B cell (primary cell): ENCODE measurements around the gene GALM.
"Not testable (repeated sequence)": the region's sequence is repeated elsewhere in the genome, so short reads cannot be mapped to it uniquely, and the experiment has no call there.

Experiments used
- CTCF ChIP-seq: fragments of 200-600 bp; IDR thresholded peaks from one replicate; pipeline ENCODE4 v1.8.0; 2022; ENCODE audit warnings: antibody characterized with exemption, mild to moderate bottlenecking
- EZH2 ChIP-seq: IDR thresholded peaks from 2 replicates; pipeline ENCODE4 v1.6.1; 2012; ENCODE audit warnings: borderline replicate concordance, low read depth, mild to moderate bottlenecking, moderate library complexity, low read length; ENCODE audit not compliant: insufficient read depth, poor library complexity, severe bottlenecking

- TF ChIP-seq CTCF, EZH2: not testable (repeated sequence)
Measured at GRCh38 chr2:38708491-38708890, 42.6 kb downstream of the GALM start.
